H54 (cell line): ENCODE data around the gene RALGPS2.
A peak's percentile ranks its signal among the peaks of the same experiment; 100 is the strongest.

Experiments used
- DNase-seq: peaks from one replicate; pipeline ENCODE4 v3.0.0; 2011; ENCODE audit warnings: low spot score, mixed read lengths; ENCODE audit not compliant: insufficient read length
- FAIRE-seq: peaks from 3 replicates; lab custom pipeline; 2011; peaks lifted over from hg19 to GRCh38; lab: Jason Lieb, UNC
- POLR2A ChIP-seq: IDR thresholded peaks from 2 replicates; pipeline ENCODE4 v1.6.1; 2011; ENCODE audit warnings: low read depth, mild to moderate bottlenecking, low read length

RALGPS2 gene

DNA sequence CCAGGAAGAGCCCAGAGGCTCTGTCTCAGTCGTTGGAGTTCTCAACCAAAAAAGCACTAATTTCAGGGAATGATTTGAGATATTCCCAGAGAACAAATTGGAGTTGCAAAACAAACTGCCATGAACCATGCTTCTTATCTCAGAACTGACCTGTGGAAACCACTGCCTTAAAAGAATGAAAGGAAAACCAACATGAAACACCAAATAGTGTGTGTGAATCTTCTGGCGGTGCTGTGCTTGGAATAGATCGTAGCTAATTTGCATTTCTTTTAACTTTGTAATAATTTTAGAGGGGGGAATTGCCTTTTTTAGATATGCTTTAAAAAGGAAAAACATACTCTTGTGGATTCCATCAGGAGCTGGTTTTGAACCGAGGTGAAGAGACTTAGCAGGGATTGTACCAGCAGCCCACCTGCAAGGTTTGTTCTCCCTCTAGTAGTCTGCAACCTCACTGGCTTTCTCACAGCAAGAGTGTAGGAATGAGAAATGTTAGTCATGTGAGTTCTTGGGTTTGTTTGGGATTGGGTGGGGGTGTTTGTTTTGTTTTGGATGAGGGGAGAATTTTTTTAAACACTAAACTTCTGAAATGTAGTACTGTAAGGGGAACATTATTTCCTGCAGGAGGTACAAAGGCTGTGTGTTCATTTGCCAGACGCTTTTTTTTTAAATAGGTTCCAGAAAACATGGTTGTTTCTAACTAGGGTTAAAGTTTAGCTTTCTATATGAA is 191.6 kb downstream of the RALGPS2 start:
- FAIRE-seq = no peak
- TF ChIP-seq POLR2A = no peak
- DNase-seq = no peak

DNA sequence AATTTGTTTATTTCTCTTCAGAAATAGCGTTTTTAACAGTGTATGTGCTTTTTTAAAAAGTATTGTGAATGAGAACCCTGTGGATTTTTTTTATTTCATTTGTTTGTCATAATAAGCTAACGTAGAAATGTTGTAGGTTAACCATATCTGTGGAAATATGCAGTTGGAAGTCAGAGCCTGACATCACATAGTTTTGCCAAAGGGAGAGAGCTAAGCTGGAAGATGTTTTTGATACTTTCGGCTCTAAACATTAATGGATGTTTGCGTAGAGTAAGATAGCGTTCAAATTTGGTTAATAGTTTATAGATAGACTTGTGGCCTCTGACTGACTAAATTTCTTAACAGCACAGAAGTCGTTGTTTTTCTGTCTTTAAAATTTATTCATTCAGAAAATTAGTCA is 193.3 kb downstream of the RALGPS2 start:
- no peak for FAIRE-seq

DNA sequence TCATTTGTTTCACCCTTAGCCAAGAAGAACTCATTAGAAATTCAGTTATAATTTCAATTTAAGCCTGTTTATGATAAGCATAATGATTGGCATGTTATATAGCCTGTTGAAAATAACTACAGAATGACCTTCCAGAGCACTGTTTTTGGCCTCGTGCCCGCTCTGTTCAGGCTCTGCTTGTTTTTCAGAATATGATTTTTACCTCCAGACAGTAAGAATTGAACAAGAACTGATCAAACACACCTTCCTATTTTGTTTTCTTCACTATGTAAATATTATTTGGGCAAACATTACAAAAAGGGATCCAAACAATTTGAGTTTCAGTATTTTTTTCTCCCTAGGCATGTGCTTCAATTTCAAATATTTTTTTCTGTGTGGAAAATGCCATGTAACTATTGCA is 193.9 kb downstream of the RALGPS2 start:
- no peak for FAIRE-seq

More for the DNA sequence above, 193.3 kb downstream of the RALGPS2 start:
- TF ChIP-seq POLR2A = no peak
- DNase-seq = no peak

DNA sequence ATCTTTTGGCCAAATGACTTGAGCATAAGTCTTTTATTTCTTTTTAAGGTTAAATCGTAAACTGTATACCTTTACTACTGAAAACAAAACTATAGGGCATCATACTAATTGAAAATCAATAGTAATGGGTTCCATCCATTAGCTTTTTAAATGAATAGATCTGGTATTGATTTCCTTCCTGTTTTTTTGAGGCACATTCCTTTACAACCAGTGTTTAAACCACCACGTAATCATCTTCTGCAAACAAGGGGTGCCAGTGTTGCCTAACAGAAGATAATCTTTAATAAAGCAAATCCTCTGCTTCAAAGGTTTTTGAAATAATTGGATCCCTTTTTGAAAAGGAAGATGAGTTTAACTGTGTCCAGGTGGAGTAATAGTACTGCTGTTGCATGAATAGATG is 194.5 kb downstream of the RALGPS2 start:
- FAIRE-seq (peak; percentile 23), DNase-seq (no peak)
- no peak for TF ChIP-seq POLR2A

More for the DNA sequence above, 193.9 kb downstream of the RALGPS2 start:
- no peak for TF ChIP-seq POLR2A
- DNase-seq = no peak

DNA sequence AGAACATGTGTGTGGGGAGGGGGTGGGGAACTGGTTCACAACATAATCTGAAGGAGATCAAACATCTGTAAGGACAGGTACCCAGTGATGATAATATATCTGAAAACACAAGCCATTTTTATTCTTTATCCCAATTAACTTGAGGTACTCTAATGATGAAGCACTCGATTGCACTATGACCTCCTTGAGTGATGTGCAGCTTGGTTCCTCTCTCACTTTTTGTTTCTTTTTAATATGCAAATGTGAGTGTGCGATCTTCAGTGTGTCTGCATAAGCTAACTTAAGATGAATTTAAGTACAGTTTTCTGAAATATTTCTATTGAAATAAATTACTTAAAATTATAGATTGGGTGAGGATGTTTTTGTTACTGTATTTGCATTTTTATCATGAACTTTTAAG is 196.5 kb downstream of the RALGPS2 start:
- DNase-seq (no peak), FAIRE-seq (no peak)
- no peak for TF ChIP-seq POLR2A

DNA sequence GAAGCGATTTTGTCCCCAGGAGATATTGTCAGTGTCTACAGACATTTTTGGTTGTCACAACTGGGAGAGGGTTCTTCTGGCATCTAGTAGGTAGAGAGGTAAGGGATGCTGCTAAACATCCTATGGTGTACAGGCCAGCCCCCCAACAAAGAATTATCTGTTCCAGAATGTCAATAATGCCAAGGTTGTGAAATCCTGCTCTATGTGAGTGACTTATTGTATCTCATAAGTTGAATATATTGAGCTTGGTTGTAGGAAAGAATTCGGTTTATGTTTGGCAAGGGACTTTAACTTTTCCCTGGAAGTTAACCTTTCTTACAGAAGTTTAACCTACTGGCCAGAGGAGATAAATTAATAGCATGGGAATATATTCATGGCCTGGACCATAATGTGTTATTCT is 198.5 kb downstream of the RALGPS2 start:
- DNase-seq (no peak), FAIRE-seq (no peak)
- TF ChIP-seq POLR2A = no peak

DNA sequence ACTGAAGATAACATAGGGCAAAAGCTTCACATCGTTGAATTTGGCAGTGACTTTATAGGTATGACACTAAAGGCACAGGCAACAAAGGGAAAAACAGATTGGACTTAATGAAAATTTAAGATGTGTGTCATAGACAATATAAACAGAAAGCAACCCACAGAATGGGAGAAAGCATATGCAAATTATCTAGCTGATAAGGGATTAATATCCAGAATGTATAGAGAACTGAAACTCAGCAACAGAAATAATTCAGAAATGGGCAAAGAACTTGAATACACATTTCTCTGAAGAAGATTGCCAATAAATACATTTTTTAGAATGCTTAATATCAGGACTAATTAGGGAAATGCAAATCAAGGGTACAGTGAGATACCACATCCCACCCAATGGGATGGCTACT is 201.0 kb downstream of the RALGPS2 start:
- FAIRE-seq (no peak), DNase-seq (no peak)
- no peak for TF ChIP-seq POLR2A

DNA sequence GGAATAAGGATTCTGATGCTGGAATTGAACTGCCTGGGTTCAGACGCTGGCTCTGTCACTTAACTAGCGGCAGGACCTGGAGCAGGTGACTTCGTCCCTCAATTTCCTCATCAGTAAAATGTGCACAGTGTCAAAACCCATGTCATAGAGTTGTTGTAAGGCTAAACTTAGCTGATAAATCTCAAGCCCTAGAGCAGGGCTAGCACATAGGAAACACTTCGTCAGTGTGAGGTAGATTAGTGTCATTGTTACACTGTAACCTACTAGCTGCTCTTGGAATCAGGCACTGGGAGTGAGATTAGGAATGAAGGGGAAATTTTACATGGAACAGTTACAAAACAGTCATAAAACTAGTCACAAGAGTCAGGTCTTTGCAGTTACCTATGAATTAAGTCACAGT is 202.0 kb downstream of the RALGPS2 start:
- peak; percentile 65 for FAIRE-seq
- no peak for DNase-seq
- no peak for TF ChIP-seq POLR2A

DNA sequence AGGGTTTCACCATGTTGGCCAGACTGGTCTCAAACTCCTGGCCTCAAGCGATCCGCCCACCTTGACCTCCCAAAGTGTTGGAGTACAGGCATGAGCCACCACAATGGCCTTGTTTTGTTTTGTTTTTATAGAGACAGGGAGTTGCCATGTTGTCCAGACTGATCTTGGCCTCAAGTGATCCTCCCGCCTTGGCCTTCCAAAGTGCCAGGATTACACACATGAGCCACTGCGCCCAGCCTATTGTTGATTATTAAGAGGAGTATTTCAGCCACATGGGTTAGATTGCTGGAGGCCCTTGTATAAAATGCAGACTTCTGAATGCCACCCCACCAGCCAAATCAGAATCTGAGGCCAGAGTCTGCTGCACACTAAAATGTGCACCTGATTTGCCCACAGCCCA is 203.0 kb downstream of the RALGPS2 start:
- FAIRE-seq (no peak), DNase-seq (no peak)
- TF ChIP-seq POLR2A = no peak

DNA sequence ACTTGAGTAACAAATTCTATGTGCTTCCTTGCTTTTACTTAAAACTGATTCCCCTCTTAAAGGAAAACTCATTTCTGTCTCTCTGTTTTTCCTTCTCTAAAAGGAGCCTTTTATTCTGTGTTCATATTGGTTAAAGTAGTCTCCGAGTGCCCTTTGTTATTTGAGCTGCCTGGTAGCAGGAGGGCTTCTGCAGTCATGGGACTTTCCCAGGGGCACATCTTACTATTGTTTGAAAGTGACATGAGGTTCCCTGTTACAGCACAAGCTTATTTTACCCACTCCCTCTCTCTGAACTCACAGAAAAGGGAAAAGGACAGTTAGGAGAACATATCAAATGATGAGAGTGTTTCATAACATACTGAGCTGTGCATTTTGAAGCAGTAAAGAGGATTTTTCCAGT is 203.9 kb downstream of the RALGPS2 start:
- FAIRE-seq = no peak
- DNase-seq = no peak

DNA sequence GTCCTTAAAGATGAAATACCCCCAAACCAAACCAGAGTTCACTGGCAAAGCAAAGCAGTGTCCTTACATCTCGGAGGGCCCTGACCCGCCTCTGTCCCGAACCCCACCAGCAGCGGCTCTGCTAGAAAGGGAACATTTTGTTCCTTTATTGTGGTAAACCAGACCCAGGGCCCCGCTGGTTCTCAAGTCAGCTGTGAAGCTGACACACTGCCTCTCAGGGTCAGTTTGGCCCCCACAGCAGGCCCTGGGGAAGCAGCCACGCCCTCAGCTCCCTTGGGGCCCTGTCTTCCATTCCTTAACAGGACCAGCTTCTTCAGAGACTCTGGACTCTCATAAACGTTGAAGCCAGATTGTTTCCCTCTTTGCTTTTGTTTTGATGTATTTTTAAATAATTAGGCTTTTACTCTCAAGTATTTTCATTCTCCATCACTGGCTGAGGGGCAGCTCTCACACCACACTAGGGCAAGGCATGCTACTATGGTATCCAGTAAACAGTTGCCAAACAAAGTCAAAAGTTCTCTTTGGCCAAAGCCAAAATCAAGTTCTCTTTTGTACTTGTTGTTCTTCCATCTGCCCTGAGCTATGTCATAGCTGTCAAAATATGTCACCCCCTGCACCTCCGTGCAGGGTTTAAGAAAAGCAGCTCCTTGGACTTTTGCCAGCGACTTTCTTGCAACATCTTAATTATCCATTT is 207.0 kb downstream of the RALGPS2 start:
- no peak for TF ChIP-seq POLR2A
- FAIRE-seq = no peak
- DNase-seq = no peak

More for the DNA sequence above, 203.9 kb downstream of the RALGPS2 start:
- TF ChIP-seq POLR2A = no peak

DNA sequence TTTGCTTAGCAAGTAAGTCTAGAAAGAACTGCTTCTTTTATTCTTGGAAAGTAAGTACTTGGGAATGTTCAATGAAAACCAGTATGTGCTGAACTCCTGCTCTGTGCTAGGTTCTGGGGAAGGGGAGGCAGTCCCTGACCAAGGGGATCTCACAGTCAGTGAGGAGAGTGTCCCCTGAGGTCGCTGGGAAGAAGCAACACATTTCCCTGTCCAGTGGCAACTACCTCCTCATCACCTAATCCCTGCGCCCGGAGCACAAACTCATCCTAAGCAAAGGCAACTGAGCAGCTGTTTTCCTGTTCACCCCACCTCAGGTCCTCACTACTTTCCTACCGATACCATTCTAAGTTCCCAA is 207.5 kb downstream of the RALGPS2 start:
- DNase-seq (no peak), FAIRE-seq (no peak)
- TF ChIP-seq POLR2A = no peak

DNA sequence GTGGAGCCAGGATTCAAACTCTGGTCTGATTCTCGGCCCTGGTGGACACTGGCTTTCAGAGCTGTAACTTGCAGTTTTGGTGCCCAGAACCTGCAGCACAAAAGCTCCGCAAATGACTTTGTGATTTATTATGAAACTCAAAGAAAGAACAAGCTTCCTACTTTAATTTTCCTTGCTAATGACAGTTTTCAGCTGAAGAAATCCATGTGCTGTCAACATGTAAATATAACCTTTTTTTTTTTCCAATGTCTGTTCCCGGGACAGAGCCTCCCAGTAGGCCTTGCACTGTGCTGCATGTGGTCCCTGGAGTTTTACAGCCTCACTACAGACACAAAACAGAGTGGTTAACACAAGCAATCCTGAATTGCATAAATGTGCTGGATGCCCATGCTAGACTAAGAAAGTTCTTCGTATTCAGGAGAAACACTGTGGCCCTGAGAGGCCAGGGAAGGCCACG is 208.1 kb downstream of the RALGPS2 start:
- no peak for DNase-seq
- TF ChIP-seq POLR2A = no peak
- FAIRE-seq = no peak

DNA sequence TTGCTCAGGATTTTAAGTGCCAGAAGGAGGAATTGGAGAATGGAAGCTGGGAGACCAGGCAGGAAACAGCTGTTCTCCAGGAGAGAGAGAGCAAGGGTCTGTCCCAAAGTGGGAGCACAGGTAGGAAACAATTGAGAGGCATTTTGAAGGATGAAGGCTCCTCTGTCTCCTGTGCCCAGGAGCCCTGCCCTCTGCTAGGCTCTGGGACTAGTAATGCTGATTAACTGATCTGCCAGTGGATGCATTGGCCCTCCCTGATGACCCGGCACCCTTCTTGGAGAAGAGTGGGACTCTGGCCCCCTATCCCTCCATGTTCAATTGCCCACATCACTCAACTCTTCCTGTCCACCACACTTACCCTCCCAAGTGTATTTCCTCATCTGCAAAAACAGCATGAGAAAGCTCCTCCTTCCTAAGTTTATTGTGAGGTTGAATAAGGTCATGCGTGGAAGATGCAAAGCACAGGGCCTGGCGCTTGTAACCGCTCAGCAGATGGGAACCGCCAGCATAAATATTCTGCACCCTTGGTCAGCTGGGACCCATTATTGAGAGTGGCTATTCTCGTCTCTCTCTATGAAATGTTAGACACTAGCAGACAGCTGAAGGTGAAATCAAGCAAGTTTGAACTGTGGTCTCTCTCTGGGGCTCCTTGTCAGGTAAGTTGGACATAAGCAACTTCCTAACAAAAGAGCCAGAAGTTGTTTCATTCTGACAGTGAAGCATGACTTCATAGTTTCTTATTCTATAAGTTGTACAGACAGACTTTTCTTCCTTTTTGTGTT is 208.9 kb downstream of the RALGPS2 start:
- TF ChIP-seq POLR2A = no peak
- no peak for FAIRE-seq
- DNase-seq = no peak
